ENCODE results near the gene C17orf67.

- TF ChIP-seq POLR2A (IDR thresholded peaks at IDR 0.05) (no peak), CTCF (IDR thresholded peaks at IDR 0.05) (no peak)
These were observed 14.7 kb downstream of the C17orf67 start for GRCh38 chr17:56819030-56819429.
